CD14-positive monocyte (primary cell): ENCODE measurements around the gene PDZRN3. TPM values are rescaled to one million over a fixed set of nuclear protein-coding genes. Genes with fewer than 3 reads are reported as not detected.

Source experiments
- DNase-seq, 3 donors: peaks; one replicate each; pipeline ENCODE4 v3.0.0-alpha.2; 2011 to 2022
- H2AFZ ChIP-seq: 2 replicates; pipeline ENCODE4 v1.6.0; 2012; ENCODE audit warnings: mild to moderate bottlenecking, low read depth, low read length, inconsistent platforms; ENCODE audit not compliant: insufficient read depth, poor library complexity, severe bottlenecking
- H3K27ac ChIP-seq, 2 donors: 1 replicate in 1 of 2; 2 replicates in 1 of 2; pipeline ENCODE4 v1.5.1; 2012 to 2013; ENCODE audit warnings: low read length in 2 of 2, control low read depth in 1 of 2, inconsistent platforms in 1 of 2, low read depth in 1 of 2, mild to moderate bottlenecking in 1 of 2
- H3K27me3 ChIP-seq, 2 donors: one replicate each; pipeline versions ENCODE4 v1.6.0 to v1.6.1; 2011 to 2013; ENCODE audit warnings: low read length in 2 of 2; ENCODE audit not compliant: control insufficient read depth in 2 of 2, insufficient read depth in 2 of 2
- H3K36me3 ChIP-seq, 2 donors: replicated peaks in 1 of 2; 1 replicate in 1 of 2; 2 replicates in 1 of 2; pipeline versions ENCODE4 v1.5.1 to v1.6.1; 2012 to 2013; ENCODE audit warnings: low read length in 2 of 2, control low read depth in 1 of 2, inconsistent platforms in 1 of 2, mild to moderate bottlenecking in 1 of 2; ENCODE audit not compliant: insufficient read depth in 2 of 2, control insufficient read depth in 1 of 2
- H3K4me1 ChIP-seq, 2 donors: 1 replicate in 1 of 2; 2 replicates in 1 of 2; pipeline versions ENCODE4 v1.5.1 to v1.6.1; 2012 to 2013; ENCODE audit warnings: low read length in 2 of 2, control low read depth in 1 of 2, inconsistent platforms in 1 of 2, mild to moderate bottlenecking in 1 of 2, moderate library complexity in 1 of 2; ENCODE audit not compliant: insufficient read depth in 2 of 2, control insufficient read depth in 1 of 2
- H3K4me2 ChIP-seq: replicated peaks from 2 replicates; pipeline ENCODE3; 2012; ENCODE audit warnings: low read length, moderate library complexity, mild to moderate bottlenecking; ENCODE audit not compliant: poor library complexity, severe bottlenecking; ENCODE audit errors: extremely low read depth
- H3K4me3 ChIP-seq, 3 experiments: fragments of 200-600 bp in 1 of 3; sonication (generic) in 1 of 3; replicated peaks in 1 of 3; 1 replicate in 2 of 3; 2 replicates in 1 of 3; pipeline ENCODE4 v1.5.1; 2011 to 2013; ENCODE audit warnings: low read length in 3 of 3, mild to moderate bottlenecking in 3 of 3, control low read depth in 2 of 3, low read depth in 2 of 3, inconsistent platforms in 1 of 3, moderate library complexity in 1 of 3
- H3K79me2 ChIP-seq: 2 replicates; pipeline ENCODE4 v1.6.0; 2012; ENCODE audit warnings: mild to moderate bottlenecking, control low read depth, inconsistent platforms, low read length, moderate library complexity; ENCODE audit not compliant: insufficient read depth
- H3K9ac ChIP-seq: 2 replicates; pipeline ENCODE4 v1.6.0; 2017; ENCODE audit warnings: low read length, mild to moderate bottlenecking; ENCODE audit not compliant: insufficient read depth, poor library complexity, severe bottlenecking
- H3K9me3 ChIP-seq, 2 donors: replicated peaks in 1 of 2; 1 replicate in 1 of 2; 2 replicates in 1 of 2; pipeline versions ENCODE4 v1.5.1 to v1.6.1; 2012 to 2013; ENCODE audit warnings: low read length in 2 of 2, control low read depth in 1 of 2; ENCODE audit not compliant: control insufficient read depth in 1 of 2, insufficient read depth in 1 of 2
- H4K20me1 ChIP-seq: 2 replicates; pipeline ENCODE4 v1.6.0; 2012; ENCODE audit warnings: mild to moderate bottlenecking, low read length, control low read depth, moderate library complexity; ENCODE audit not compliant: insufficient read depth
- H3K27ac Mint-ChIP-seq, 7 donors: one replicate each; pipeline ENCODE4 v1.8.0; 2020; ENCODE audit warnings: mild to moderate bottlenecking in 7 of 7, mixed read lengths in 7 of 7, moderate library complexity in 6 of 7, inconsistent platforms in 2 of 7
- H3K27me3 Mint-ChIP-seq, 3 donors: one replicate each; pipeline ENCODE4 v1.8.0; 2021 to 2022; ENCODE audit warnings: low read depth in 3 of 3, mild to moderate bottlenecking in 3 of 3, mixed read lengths in 3 of 3, moderate library complexity in 3 of 3, inconsistent platforms in 1 of 3
- H3K36me3 Mint-ChIP-seq, 2 donors: one replicate each; pipeline ENCODE4 v1.8.0; 2020; ENCODE audit warnings: mixed read lengths in 2 of 2, inconsistent platforms in 1 of 2, mild to moderate bottlenecking in 1 of 2
- H3K4me1 Mint-ChIP-seq: one replicate; pipeline ENCODE4 v1.8.0; 2020; ENCODE audit warnings: mild to moderate bottlenecking, mixed read lengths
- H3K4me3 Mint-ChIP-seq, 2 donors: one replicate each; pipeline ENCODE4 v1.8.0; 2020; ENCODE audit warnings: mild to moderate bottlenecking in 2 of 2, mixed read lengths in 2 of 2, moderate library complexity in 1 of 2
- H3K9me3 Mint-ChIP-seq, 7 donors: one replicate each; pipeline ENCODE4 v1.8.0; 2020 to 2022; ENCODE audit warnings: mixed read lengths in 7 of 7, mild to moderate bottlenecking in 6 of 7, moderate library complexity in 6 of 7, inconsistent platforms in 2 of 7
- CTCF ChIP-seq: fragments of 200-600 bp; IDR thresholded peaks from one replicate; pipeline ENCODE4 v1.8.0; 2022; ENCODE audit warnings: antibody characterized with exemption, mild to moderate bottlenecking
- WGBS: methylation state at CpG from one replicate; pipeline ENCODE4 v1.1.5; 2013; ENCODE audit warnings: missing lambda C conversion rate; ENCODE audit not compliant: insufficient coverage; 5-methylcytosine and 5-hydroxymethylcytosine counted together
- intact Hi-C, 2 donors: fragments of 100-400 bp; cut with micrococcal nuclease; formaldehyde crosslinking; loops; one replicate each; pipeline versions ENCODE4 v1.15.0 to v1.15.1; 2023
- polyA plus RNA-seq, 3 donors: library from polyadenylated mRNA; depleted of rRNA in 1 of 3; unstranded in 2 of 3; stranded (reverse) in 1 of 3; fragments of 300-500 nt in 2 of 3; fragments of >200 nt in 1 of 3; fragmentation: Illumina TruSeq in 2 of 3; gene quantifications; 1 replicate in 2 of 3; 2 replicates in 1 of 3; pipeline ENCODE4 v1.2.3, GENCODE V29; 2012 to 2021

Gene PDZRN3
- polyA plus RNA-seq, 3 donors, result not detected

- H4K20me1 ChIP-seq, result no peaks in the 10 kb centered on the region
- H3K4me3 ChIP-seq, result no peak overlapping the region
- Mint-ChIP-seq H3K27ac (no peak overlapping the region), H3K4me1 (no peaks in the 10 kb centered on the region), H3K27me3 (peaks cover 0 to 14% (median 4%) of the 10 kb centered on the region in 3 donors), H3K36me3 (no peaks in the 10 kb centered on the region), H3K9me3 (peaks cover 0 to 4% (median 1%) of the 10 kb centered on the region in 7 donors), H3K4me3 (no peak overlapping the region)
- H3K4me2 ChIP-seq, result no peak overlapping the region
- H3K27ac ChIP-seq, result no peak overlapping the region
- TF ChIP-seq CTCF, result no peak
- peaks cover 0 to 2% of the 10 kb centered on the region in 2 donors for H3K27me3 ChIP-seq
- no peaks in the 10 kb centered on the region for H3K9me3 ChIP-seq
- H3K79me2 ChIP-seq, result no peaks in the 10 kb centered on the region
- WGBS, result no CpG with 5 or more reads among the region's 4 CpGs
- no peaks in the 10 kb centered on the region for H3K4me1 ChIP-seq
- no peaks in the 10 kb centered on the region for H3K36me3 ChIP-seq
- no peak overlapping the region for H2AFZ ChIP-seq
- DNase-seq, result no peak
- intact Hi-C loops, result no loop called here
- H3K9ac ChIP-seq, result no peak overlapping the region
These were observed 163.2 kb downstream of the PDZRN3 start for GRCh38 chr3:73461547-73461946.

DNA sequence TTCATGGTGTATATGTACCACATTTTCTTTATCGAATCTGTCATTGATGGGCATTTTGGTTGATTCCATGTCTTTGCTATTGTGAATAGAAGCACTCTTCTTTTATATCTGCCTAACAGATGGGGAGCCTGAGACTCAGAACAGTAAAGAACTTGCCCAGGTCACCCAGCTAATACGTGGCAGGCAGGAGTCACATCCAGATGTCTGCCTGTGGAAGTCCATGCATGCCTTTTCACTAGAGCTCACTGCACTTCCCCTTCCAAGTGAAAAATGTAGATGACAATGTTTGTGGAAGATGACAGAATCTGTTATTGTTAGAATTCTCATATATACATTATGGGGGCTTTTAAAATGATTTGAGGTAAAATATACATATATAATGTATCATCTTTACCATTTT lies 165.0 kb downstream of the PDZRN3 start:
- no peaks in the 10 kb centered on the region for H3K36me3 ChIP-seq
- H3K27me3 ChIP-seq, result no peaks in the 10 kb centered on the region
- H3K9me3 Mint-ChIP-seq, result peaks cover 0 to 4% (median 1%) of the 10 kb centered on the region in 7 donors
- DNase-seq, result no peak
- H2AFZ ChIP-seq, result no peak overlapping the region
- no peaks in the 10 kb centered on the region for H3K36me3 Mint-ChIP-seq
- H4K20me1 ChIP-seq, result no peaks in the 10 kb centered on the region
- H3K4me1 Mint-ChIP-seq, result no peaks in the 10 kb centered on the region
- no peak overlapping the region for H3K4me3 ChIP-seq
- intact Hi-C loops, result no loop called here
- no peak overlapping the region for H3K9ac ChIP-seq
- no peak overlapping the region for H3K4me3 Mint-ChIP-seq
- no CpG with 5 or more reads among the region's 2 CpGs for WGBS
- H3K4me2 ChIP-seq, result no peak overlapping the region
- no peaks in the 10 kb centered on the region for H3K4me1 ChIP-seq
- no peaks in the 10 kb centered on the region for H3K9me3 ChIP-seq
- H3K79me2 ChIP-seq, result no peaks in the 10 kb centered on the region
- no peak overlapping the region for H3K27ac Mint-ChIP-seq
- H3K27ac ChIP-seq, result no peak overlapping the region
- no peak for TF ChIP-seq CTCF
- peaks cover 3 to 11% (median 4%) of the 10 kb centered on the region in 3 donors for H3K27me3 Mint-ChIP-seq
